A549 (cell line): Measurements from ENCODE around the gene FBXO48. TPM values are rescaled to one million over a fixed set of nuclear protein-coding genes. Genes with fewer than 3 reads are reported as not detected.

Experiments used
- ATAC-seq, 2 experiments: fragments of 200-7000 bp in 1 of 2; fragments of >200 bp in 1 of 2; cut with Nextera tagmentation in 1 of 2; cut with Tn5 transposase in 1 of 2; 3 replicates each; pipeline versions ENCODE4 v1.8.0 to v1.9.1; 2018 to 2020; ENCODE audit warnings: mild to moderate bottlenecking in 1 of 2, moderate library complexity in 1 of 2
- CTCF ChIA-PET: fragments of 300-600 bp; sonication (Branson Sonifier 250); formaldehyde crosslinking; extraction: SDS; loops from one replicate; lab custom pipeline; 2021; ENCODE audit warnings: antibody characterized with exemption, inconsistent platforms; lab: Yijun Ruan, JAX
- POLR2A ChIA-PET: fragments of 350-600 bp; formaldehyde crosslinking; extraction: SDS; loops from one replicate; lab custom pipeline; 2021; ENCODE audit warnings: antibody characterized with exemption, inconsistent platforms; lab: Yijun Ruan, JAX
- DNase-seq, 2 experiments: peaks; one replicate each; pipeline versions ENCODE4 v3.0.0 to v3.0.0-alpha.2; 2011 to 2016; ENCODE audit warnings: low read depth in 1 of 2, low spot score in 1 of 2
- FAIRE-seq: peaks from 2 replicates; lab custom pipeline; 2011; peaks lifted over from hg19 to GRCh38; lab: Jason Lieb, UNC
- H3K27ac ChIP-seq, 2 experiments: fragments of >200 bp; sonication (Bioruptor Twin); formaldehyde crosslinking; 3 replicates each; pipeline ENCODE4 v1.5.1; 2016 to 2017
- H3K4me1 ChIP-seq: fragments of >200 bp; sonication (Bioruptor Twin); formaldehyde crosslinking; 3 replicates; pipeline ENCODE4 v1.6.1; 2016
- H3K4me2 ChIP-seq: fragments of >200 bp; sonication (Bioruptor Twin); formaldehyde crosslinking; 3 replicates; pipeline ENCODE4 v1.6.1; 2016
- H3K4me3 ChIP-seq: fragments of >200 bp; sonication (Bioruptor Twin); formaldehyde crosslinking; 3 replicates; pipeline ENCODE4 v1.5.1; 2016
- H3K9me3 ChIP-seq: fragments of >200 bp; sonication (Bioruptor Twin); formaldehyde crosslinking; 3 replicates; pipeline ENCODE4 v1.6.1; 2016
- BHLHE40 ChIP-seq: IDR thresholded peaks from 2 replicates; pipeline ENCODE4 v1.6.1; 2012; ENCODE audit warnings: low read depth, low read length, inconsistent platforms
- CEBPB ChIP-seq, 2 experiments: fragments of >200 bp in 1 of 2; sonication (Bioruptor Twin) in 1 of 2; formaldehyde crosslinking in 1 of 2; IDR thresholded peaks; 2 replicates each; pipeline ENCODE4 v1.6.1; 2012 to 2016
- CHD4 ChIP-seq: fragments of 200-600 bp; sonication (generic); IDR thresholded peaks from 2 replicates; pipeline ENCODE4 v1.6.1; 2016; ENCODE audit warnings: antibody characterized with exemption, mild to moderate bottlenecking, borderline replicate concordance
- EHF ChIP-seq: fragments of 250-450 bp; sonication (Bioruptor Pico); IDR thresholded peaks from 2 replicates; pipeline ENCODE4 v1.5.0; 2020; ENCODE audit warnings: mild to moderate bottlenecking
- ELK1 ChIP-seq: fragments of 150-350 bp; IDR thresholded peaks from 2 replicates; pipeline ENCODE4 v1.6.1; 2014; ENCODE audit warnings: low read depth, mild to moderate bottlenecking, low read length
- EP300 ChIP-seq, 2 experiments: fragments of >200 bp; sonication (Bioruptor Twin); formaldehyde crosslinking; IDR thresholded peaks; 2 replicates in 1 of 2; 3 replicates in 1 of 2; pipeline ENCODE4 v1.6.1; 2016 to 2017
- GATA3 ChIP-seq: IDR thresholded peaks from 2 replicates; pipeline ENCODE4 v1.6.1; 2012; ENCODE audit warnings: borderline replicate concordance
- HES2 ChIP-seq: fragments of >200 bp; sonication (Bioruptor Twin); formaldehyde crosslinking; IDR thresholded peaks from 2 replicates; pipeline ENCODE4 v1.6.1; 2016
- HEYL ChIP-seq: fragments of 250-450 bp; sonication (Bioruptor Pico); IDR thresholded peaks from 2 replicates; pipeline ENCODE4 v1.8.0; 2021; ENCODE audit warnings: mild to moderate bottlenecking, moderate library complexity
- JUNB ChIP-seq: fragments of >200 bp; sonication (Bioruptor Twin); formaldehyde crosslinking; IDR thresholded peaks from 2 replicates; pipeline ENCODE4 v1.6.1; 2016
- MAFK ChIP-seq: fragments of 450-650 bp; IDR thresholded peaks from 2 replicates; pipeline ENCODE4 v1.6.1; 2014; ENCODE audit not compliant: partially characterized antibody
- MAZ ChIP-seq: fragments of 150-350 bp; IDR thresholded peaks from 2 replicates; pipeline ENCODE4 v1.6.1; 2014; ENCODE audit warnings: antibody characterized with exemption, low read depth, low read length, borderline replicate concordance
- POLR2A ChIP-seq: IDR thresholded peaks from 2 replicates; pipeline ENCODE4 v1.6.1; 2012; ENCODE audit warnings: mild to moderate bottlenecking, low read length
- RFX5 ChIP-seq: fragments of 450-650 bp; IDR thresholded peaks from 2 replicates; pipeline ENCODE4 v1.7.1; 2014; ENCODE audit warnings: antibody characterized with exemption, mild to moderate bottlenecking, moderate library complexity
- SMC3 ChIP-seq: fragments of >200 bp; sonication (Bioruptor Twin); formaldehyde crosslinking; IDR thresholded peaks from 3 replicates; pipeline ENCODE4 v1.6.1; 2018; ENCODE audit warnings: inconsistent platforms
- TP53 ChIP-seq: fragments of 250-450 bp; sonication (Bioruptor Pico); IDR thresholded peaks from 2 replicates; pipeline ENCODE4 v1.5.0; 2021; ENCODE audit warnings: mild to moderate bottlenecking, moderate library complexity
- ZC3H11A ChIP-seq: fragments of 450-650 bp; IDR thresholded peaks from 2 replicates; pipeline ENCODE4 v1.6.1; 2014; ENCODE audit warnings: antibody characterized with exemption, mild to moderate bottlenecking
- WGBS: methylation state at CpG from one replicate; pipeline ENCODE4 v1.1.6; 2017; ENCODE audit errors: missing lambda C conversion rate; 5-methylcytosine and 5-hydroxymethylcytosine counted together
- polyA plus RNA-seq, 4 experiments: library from polyadenylated mRNA; depleted of rRNA in 3 of 4; stranded (reverse); fragments of >200 nt; fragmentation: RNase III in 1 of 4; extraction: RNeasy Plus Mini Kit Qiagen cat#74134 plus additional on column Dnase treatment in 1 of 4; gene quantifications; 2 replicates in 3 of 4; 3 replicates in 1 of 4; pipeline ENCODE4 v1.2.3, GENCODE V29; 2011 to 2017
- TF ChIP-seq, protein P1 (sequence below): IDR thresholded peaks from 2 replicates; pipeline ENCODE4 v1.6.1; 2012
- TF ChIP-seq, protein P2 (sequence below): fragments of >200 bp; sonication (Bioruptor Twin); formaldehyde crosslinking; IDR thresholded peaks from 3 replicates; pipeline ENCODE4 v1.6.1; 2016

FBXO48 gene
- polyA plus RNA-seq, 2 of the 4 experiments (the other 2 are of a cell fraction), result 0.72 to 2.1 TPM

GRCh38 chr2:68423966-68424650 is 43.0 kb downstream of the FBXO48 start (continued):
- TF ChIP-seq ELK1, result no peak
- TF ChIP-seq GATA3, result no peak
- no peak for TF ChIP-seq JUNB
- TF ChIP-seq HEYL (CRISPR knock-in tag), result no peak
- no peak for TF ChIP-seq ZC3H11A
- no peak for TF ChIP-seq TP53 (CRISPR knock-in tag)

GRCh38 chr2:68420254-68420910 is 46.7 kb downstream of the FBXO48 start:
- no peak overlapping the region for H3K4me2 ChIP-seq
- ChIA-PET POLR2A (no interaction called here), CTCF (interaction anchor here (1.2 kb wide), 1 partner anchor 21 kb away, joined by 4 read pairs; no protein-coding TSS in a partner anchor)
- peak overlapping the region; percentile 3; a peak in 1 of 6 replicates for H3K27ac ChIP-seq
- ATAC-seq (no peak), DNase-seq (no peak), FAIRE-seq (no peak)
- no peaks in the 10 kb centered on the region; the same call in 2 of the 3 replicates for H3K4me1 ChIP-seq
- WGBS, result 50% methylated on average over 3 of the region's 3 CpGs
- H3K9me3 ChIP-seq, result no peaks in the 10 kb centered on the region
- no peak overlapping the region for H3K4me3 ChIP-seq
- TF ChIP-seq CEBPB (IDR thresholded peaks at IDR 0.05) (peak in 1 of 2 experiments; percentile 51; a peak in 1 of 4 replicates), HES2 (0 out of 2 replicates have a peak, but pooled peaks have one; percentile 12), EP300 (IDR thresholded peaks at IDR 0.05) (no peak)

- FAIRE-seq (no peak), ATAC-seq (peak; percentile 67 to 69; a peak in 4 of 6 replicates)
- CTCF ChIA-PET, result no interaction called here
Measured at GRCh38 chr2:68418855-68419254, 48.2 kb downstream of the FBXO48 start.

More at GRCh38 chr2:68418855-68419254, 48.2 kb downstream of the FBXO48 start:
- TF ChIP-seq MAFK (no peak), BHLHE40 (no peak), RFX5 (no peak), SMC3 (no peak), CHD4 (no peak), MAZ (no peak), HES2 (no peak), EHF (no peak), POLR2A (no peak)
- TF ChIP-seq, protein P1, sequence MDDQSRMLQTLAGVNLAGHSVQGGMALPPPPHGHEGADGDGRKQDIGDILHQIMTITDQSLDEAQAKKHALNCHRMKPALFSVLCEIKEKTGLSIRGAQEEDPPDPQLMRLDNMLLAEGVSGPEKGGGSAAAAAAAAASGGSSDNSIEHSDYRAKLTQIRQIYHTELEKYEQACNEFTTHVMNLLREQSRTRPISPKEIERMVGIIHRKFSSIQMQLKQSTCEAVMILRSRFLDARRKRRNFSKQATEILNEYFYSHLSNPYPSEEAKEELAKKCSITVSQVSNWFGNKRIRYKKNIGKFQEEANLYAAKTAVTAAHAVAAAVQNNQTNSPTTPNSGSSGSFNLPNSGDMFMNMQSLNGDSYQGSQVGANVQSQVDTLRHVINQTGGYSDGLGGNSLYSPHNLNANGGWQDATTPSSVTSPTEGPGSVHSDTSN, result no peak
- TF ChIP-seq, protein P2, sequence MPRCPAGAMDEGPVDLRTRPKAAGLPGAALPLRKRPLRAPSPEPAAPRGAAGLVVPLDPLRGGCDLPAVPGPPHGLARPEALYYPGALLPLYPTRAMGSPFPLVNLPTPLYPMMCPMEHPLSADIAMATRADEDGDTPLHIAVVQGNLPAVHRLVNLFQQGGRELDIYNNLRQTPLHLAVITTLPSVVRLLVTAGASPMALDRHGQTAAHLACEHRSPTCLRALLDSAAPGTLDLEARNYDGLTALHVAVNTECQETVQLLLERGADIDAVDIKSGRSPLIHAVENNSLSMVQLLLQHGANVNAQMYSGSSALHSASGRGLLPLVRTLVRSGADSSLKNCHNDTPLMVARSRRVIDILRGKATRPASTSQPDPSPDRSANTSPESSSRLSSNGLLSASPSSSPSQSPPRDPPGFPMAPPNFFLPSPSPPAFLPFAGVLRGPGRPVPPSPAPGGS, result no peak
- Histone ChIP-seq H3K4me1 (no peaks in the 10 kb centered on the region; the same call in 2 of the 3 replicates), H3K9me3 (no peaks in the 10 kb centered on the region), H3K4me2 (no peak overlapping the region), H3K27ac (no peak overlapping the region), H3K4me3 (no peak overlapping the region)
- POLR2A ChIA-PET, result no interaction called here
- no peak for DNase-seq
- WGBS, result 47% methylated on average over 3 of the region's 3 CpGs
